ENCODE measurements around the gene SPATA20.

GRCh38 chr17:50520483-50520882 lies 26.5 kb upstream of the SPATA20 start:
- no peak for TF ChIP-seq CTCF (IDR thresholded peaks at IDR 0.05)
- TF ChIP-seq EP300 (IDR thresholded peaks at IDR 0.05; ENCODE audit: low read depth) = no peak
